ENCODE results near the gene SERPINB3.
"Not testable (repeated sequence)": the region's sequence is repeated elsewhere in the genome, so short reads cannot be mapped to it uniquely, and the experiment has no call there.

SERPINB3 gene

DNA sequence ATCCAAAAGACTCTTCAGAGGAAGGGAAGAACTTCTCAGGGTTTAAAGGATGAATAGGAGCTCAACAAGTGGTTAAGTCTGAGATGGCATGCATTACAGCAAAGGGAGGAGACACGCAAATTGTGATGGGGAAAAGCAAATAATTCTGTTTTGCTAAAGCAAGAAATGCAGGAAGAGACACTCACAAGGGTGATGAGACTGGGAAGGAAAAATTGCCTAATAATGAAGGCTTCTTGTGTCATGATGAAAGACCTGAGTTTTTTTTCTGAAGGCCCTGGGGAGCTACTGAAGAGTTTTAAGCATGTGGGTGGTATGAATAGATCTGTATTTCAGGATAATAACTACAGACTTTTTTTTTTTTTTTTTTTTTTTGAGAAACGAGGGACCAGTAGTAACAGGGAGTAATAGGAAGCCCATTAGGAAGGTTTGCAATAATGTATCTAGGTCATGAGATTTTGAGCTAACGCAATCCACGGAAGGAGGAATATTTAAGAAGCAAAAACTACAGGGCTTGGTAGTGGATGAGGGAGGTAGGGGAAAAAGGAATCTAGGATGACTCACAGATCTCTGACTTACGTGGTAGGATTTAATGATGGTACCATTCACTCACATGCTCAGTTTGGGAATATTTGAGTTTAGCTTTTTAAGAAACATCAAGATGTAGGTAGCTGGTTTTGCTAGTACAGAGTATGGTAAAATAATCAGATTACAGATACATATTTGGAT is 16.0 kb upstream of the SERPINB3 start:
- Mint-ChIP-seq H3K9me3 (peaks cover 4% of the 10 kb centered on the region), H3K27me3 (peaks cover 5% of the 10 kb centered on the region), H3K27ac (no peak overlapping the region), H3K4me3 (no peak overlapping the region), H3K4me1 (no peaks in the 10 kb centered on the region), H3K36me3 (no peaks in the 10 kb centered on the region)

GRCh38 chr18:63676526-63677323 is 15.0 kb upstream of the SERPINB3 start:
- peaks cover 5% of the 10 kb centered on the region for H3K27me3 Mint-ChIP-seq
- no peaks in the 10 kb centered on the region for H3K36me3 Mint-ChIP-seq
- H3K9me3 Mint-ChIP-seq = peaks cover 4% of the 10 kb centered on the region
- no peak overlapping the region for H3K4me3 Mint-ChIP-seq
- no peaks in the 10 kb centered on the region for H3K4me1 Mint-ChIP-seq
- no peak overlapping the region for H3K27ac Mint-ChIP-seq

DNA sequence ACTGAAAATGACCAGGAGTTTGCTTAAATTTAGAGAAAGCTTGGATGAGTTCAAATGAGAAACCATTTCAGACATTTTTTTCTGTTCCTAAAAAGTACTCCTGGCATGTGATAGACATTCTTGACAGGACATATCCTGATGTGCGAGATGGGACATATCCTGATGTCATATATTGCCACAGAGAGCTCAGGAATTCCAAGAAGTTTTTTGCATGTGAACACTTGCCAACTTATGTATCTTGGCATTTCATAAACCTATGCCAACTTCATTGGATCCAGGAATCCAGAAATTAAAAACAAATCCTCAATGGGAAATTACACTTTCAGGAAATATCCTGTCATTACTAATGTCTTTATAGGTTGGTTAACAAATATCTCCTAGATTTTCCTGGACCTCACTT is 2.9 kb upstream of the SERPINB3 start:
- Mint-ChIP-seq H3K27ac (no peak overlapping the region), H3K9me3 (peaks cover 11% of the 10 kb centered on the region), H3K27me3 (no peaks in the 10 kb centered on the region), H3K4me3 (no peak overlapping the region), H3K4me1 (no peaks in the 10 kb centered on the region), H3K36me3 (no peaks in the 10 kb centered on the region)

DNA sequence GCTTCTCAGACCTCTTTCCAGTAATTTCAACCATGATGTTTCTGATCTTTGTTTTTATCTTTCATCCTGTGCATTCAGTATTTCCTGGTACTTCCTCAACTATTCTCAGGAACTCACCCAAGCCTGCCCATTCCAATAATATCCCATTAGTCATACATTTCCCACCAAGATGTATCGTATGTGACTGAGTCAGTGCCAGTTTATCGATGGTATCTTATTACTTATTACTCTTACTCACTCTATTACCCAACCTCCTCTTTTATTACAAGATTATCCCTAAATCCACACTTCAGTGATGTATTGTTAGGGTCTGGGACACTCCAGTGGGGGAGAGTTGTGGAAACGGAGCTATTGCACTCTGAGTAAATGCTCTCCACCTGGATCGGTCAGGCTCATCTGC is 2.8 kb downstream of the SERPINB3 start:
- not testable (repeated sequence) for H3K9me3 Mint-ChIP-seq, H3K36me3 Mint-ChIP-seq, H3K27me3 Mint-ChIP-seq, H3K4me3 Mint-ChIP-seq, H3K4me1 Mint-ChIP-seq, H3K27ac Mint-ChIP-seq

GRCh38 chr18:63650271-63650670 is 11.4 kb downstream of the SERPINB3 start:
- not testable (repeated sequence) for H3K27me3 Mint-ChIP-seq, H3K36me3 Mint-ChIP-seq, H3K9me3 Mint-ChIP-seq, H3K4me3 Mint-ChIP-seq, H3K4me1 Mint-ChIP-seq, H3K27ac Mint-ChIP-seq

- Mint-ChIP-seq H3K4me3 (no peak overlapping the region), H3K27me3 (peaks cover 4% of the 10 kb centered on the region), H3K4me1 (no peaks in the 10 kb centered on the region), H3K27ac (no peak overlapping the region), H3K36me3 (no peaks in the 10 kb centered on the region), H3K9me3 (no peaks in the 10 kb centered on the region)
Observed at GRCh38 chr18:63648241-63648640, 13.5 kb downstream of the SERPINB3 start.

GRCh38 chr18:63646936-63647335 is 14.8 kb downstream of the SERPINB3 start:
- no peak overlapping the region for H3K4me3 Mint-ChIP-seq
- H3K36me3 Mint-ChIP-seq = no peaks in the 10 kb centered on the region
- peaks cover 4% of the 10 kb centered on the region for H3K27me3 Mint-ChIP-seq
- H3K4me1 Mint-ChIP-seq = no peaks in the 10 kb centered on the region
- no peaks in the 10 kb centered on the region for H3K9me3 Mint-ChIP-seq
- no peak overlapping the region for H3K27ac Mint-ChIP-seq

DNA sequence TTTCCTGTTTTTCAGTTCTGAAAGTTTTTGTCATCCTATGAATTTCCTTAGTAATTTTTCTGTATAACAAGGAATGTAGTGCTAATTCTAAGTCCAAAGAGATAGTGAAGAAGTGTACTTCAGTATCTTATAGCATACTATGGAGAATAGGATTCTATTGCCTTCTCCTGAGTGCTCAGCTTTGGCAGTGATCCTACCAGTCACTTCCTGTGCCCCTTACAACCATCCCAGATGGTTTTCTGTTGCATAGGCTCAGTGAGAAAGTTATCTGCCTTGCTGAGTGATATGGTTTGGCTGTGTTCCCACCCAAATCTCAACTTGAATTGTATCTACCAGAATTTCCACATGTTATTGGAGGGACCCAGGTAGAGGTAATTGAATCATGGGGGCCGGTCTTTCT is 17.0 kb downstream of the SERPINB3 start:
- H3K4me1 Mint-ChIP-seq, H3K4me3 Mint-ChIP-seq, H3K36me3 Mint-ChIP-seq, H3K9me3 Mint-ChIP-seq, H3K27ac Mint-ChIP-seq, H3K27me3 Mint-ChIP-seq: not testable (repeated sequence)

DNA sequence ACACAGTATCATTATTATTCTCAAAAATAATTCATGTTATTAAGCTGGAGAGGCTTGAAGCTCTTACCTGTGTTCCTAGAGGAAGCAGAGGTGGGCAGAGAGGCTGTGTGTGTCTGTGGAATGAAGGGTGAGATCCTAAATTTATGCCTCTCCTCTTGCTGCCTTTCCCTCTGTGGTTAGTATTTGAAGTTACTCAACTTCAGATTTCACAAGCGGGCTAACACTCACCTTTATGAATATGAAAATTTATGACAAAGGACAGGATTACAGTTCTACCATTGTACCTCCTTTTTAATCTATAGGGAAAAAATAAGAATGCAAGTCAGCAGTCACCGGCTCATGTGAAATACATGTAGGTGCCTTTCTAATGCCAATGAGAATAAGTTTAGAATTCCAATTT is 17.6 kb downstream of the SERPINB3 start, which contains the start of gene SERPINB4:
TSS of gene SERPINB4 (minus strand) at position 115 of the 400 bp plus-strand sequence. CDS start 679 bp downstream, outside the sequence.
- H3K4me1 Mint-ChIP-seq, H3K36me3 Mint-ChIP-seq, H3K9me3 Mint-ChIP-seq, H3K27me3 Mint-ChIP-seq, H3K27ac Mint-ChIP-seq, H3K4me3 Mint-ChIP-seq: not testable (repeated sequence)

GRCh38 chr18:63642668-63643356 is 18.9 kb downstream of the SERPINB3 start:
- not testable (repeated sequence) for H3K27me3 Mint-ChIP-seq, H3K36me3 Mint-ChIP-seq, H3K4me1 Mint-ChIP-seq, H3K4me3 Mint-ChIP-seq, H3K9me3 Mint-ChIP-seq, H3K27ac Mint-ChIP-seq

- H3K36me3 Mint-ChIP-seq, H3K27me3 Mint-ChIP-seq, H3K4me1 Mint-ChIP-seq, H3K27ac Mint-ChIP-seq, H3K9me3 Mint-ChIP-seq, H3K4me3 Mint-ChIP-seq: not testable (repeated sequence)
Observed at GRCh38 chr18:63641157-63641680, 20.5 kb downstream of the SERPINB3 start.

- no peaks in the 10 kb centered on the region for H3K4me1 Mint-ChIP-seq
- H3K9me3 Mint-ChIP-seq = peaks cover 3% of the 10 kb centered on the region
- peaks cover 4% of the 10 kb centered on the region for H3K27me3 Mint-ChIP-seq
- no peaks in the 10 kb centered on the region for H3K36me3 Mint-ChIP-seq
- H3K27ac Mint-ChIP-seq = no peak overlapping the region
- H3K4me3 Mint-ChIP-seq = no peak overlapping the region
Observed at GRCh38 chr18:63637703-63638102, 24.0 kb downstream of the SERPINB3 start.

DNA sequence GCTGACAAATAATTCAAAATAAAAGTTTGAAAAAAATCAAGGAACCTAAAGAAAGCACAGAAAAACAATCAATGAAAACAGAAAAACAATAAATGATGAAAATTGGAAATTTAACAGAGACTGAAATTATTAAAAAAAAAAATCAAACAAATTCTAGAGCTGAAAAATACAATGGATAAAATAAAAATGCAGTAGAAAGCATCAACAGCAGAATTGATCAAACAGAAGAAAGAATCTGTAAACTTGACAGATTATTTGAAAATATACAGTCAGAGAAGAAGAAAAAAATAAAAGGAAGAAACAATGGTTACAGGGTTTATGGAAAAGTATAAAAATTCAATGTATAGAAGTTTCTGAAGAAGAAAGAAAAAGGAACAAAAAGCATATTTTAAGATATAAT is 33.9 kb downstream of the SERPINB3 start:
- no peaks in the 10 kb centered on the region for H3K4me1 Mint-ChIP-seq
- no peaks in the 10 kb centered on the region for H3K27me3 Mint-ChIP-seq
- H3K4me3 Mint-ChIP-seq = no peak overlapping the region
- H3K27ac Mint-ChIP-seq = no peak overlapping the region
- H3K9me3 Mint-ChIP-seq = peaks cover 35% of the 10 kb centered on the region
- peaks cover 5% of the 10 kb centered on the region for H3K36me3 Mint-ChIP-seq

DNA sequence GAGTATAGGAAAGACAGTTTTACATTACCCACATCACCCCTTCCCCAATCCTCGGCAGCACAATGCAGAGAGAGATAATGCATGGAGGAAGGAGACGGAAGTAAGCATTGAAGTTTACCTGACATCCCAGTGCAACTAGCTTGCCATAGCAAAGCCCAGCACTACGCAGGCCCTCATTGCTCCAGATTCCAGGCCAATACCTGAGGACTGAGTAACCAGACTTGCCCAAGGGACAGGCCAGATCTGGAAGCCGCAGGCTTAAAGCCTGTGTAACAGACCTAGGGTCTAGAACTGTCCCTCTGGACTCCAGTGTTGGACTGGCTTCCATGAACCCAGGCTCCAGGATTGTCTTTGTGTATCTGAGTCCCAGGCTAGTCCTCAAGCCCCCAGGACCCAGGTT is 35.3 kb downstream of the SERPINB3 start:
- peaks cover 29% of the 10 kb centered on the region for H3K9me3 Mint-ChIP-seq

DNA sequence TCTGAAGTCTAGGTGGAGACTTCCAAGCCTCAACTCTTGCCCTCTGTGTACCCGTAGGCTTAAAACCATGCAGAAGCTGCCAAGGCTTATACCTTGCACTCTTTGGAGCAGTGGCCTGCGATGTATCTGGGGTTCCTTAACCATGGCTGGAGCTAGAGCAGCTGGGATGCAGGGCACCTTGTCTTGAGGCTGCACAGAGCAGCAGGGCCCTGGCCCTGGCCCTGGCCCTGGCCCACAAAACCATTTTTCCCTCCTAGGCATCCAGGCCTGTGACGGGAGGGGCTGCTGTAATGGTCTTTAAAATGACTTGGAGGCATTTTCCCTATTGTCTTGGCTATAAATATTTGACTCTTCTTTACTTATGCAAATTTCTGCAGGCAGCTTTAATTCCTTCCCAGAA is 36.8 kb downstream of the SERPINB3 start:
- peaks cover 5% of the 10 kb centered on the region for H3K36me3 Mint-ChIP-seq
- H3K9me3 Mint-ChIP-seq = peaks cover 24% of the 10 kb centered on the region
- H3K27ac Mint-ChIP-seq = no peak overlapping the region
- no peak overlapping the region for H3K4me3 Mint-ChIP-seq
- H3K27me3 Mint-ChIP-seq = no peaks in the 10 kb centered on the region
- H3K4me1 Mint-ChIP-seq = no peaks in the 10 kb centered on the region

More for the DNA sequence above, 35.3 kb downstream of the SERPINB3 start:
- Mint-ChIP-seq H3K27ac (no peak overlapping the region), H3K27me3 (no peaks in the 10 kb centered on the region), H3K4me1 (no peaks in the 10 kb centered on the region), H3K36me3 (peaks cover 5% of the 10 kb centered on the region), H3K4me3 (no peak overlapping the region)

GRCh38 chr18:63619661-63620060 is 42.0 kb downstream of the SERPINB3 start:
- Mint-ChIP-seq H3K4me3 (no peak overlapping the region), H3K27ac (no peak overlapping the region), H3K36me3 (no peaks in the 10 kb centered on the region), H3K27me3 (peaks cover 1% of the 10 kb centered on the region), H3K9me3 (peaks cover 4% of the 10 kb centered on the region), H3K4me1 (no peaks in the 10 kb centered on the region)

Measured in activated naive CD4-positive, alpha-beta T cell treated with anti-CD3 and anti-CD28 coated beads, Interleukin-2, amount 50 U/mL, for 24 hours (primary cell).